Measurements from ENCODE around the gene MACROD2. TPM values are rescaled to one million over a fixed set of nuclear protein-coding genes. Genes with fewer than 3 reads are reported as not detected.

MACROD2 gene
- total RNA-seq, 4 donors from 2014 or later: 8.7 to 17.8 (median 10.8) TPM

GRCh38 chr20:14055127-14055742, 59.9 kb downstream of the MACROD2 start:
- 2 to 3% methylated on average over 4 of the region's 4 CpGs for WGBS, 2 donors
- Histone ChIP-seq H3K27ac (no peak overlapping the region), H3K9me3 (no peaks in the 10 kb centered on the region), H3K4me1 (no peaks in the 10 kb centered on the region), H3K27me3 (no peaks in the 10 kb centered on the region), H3K4me3 (replicated peaks in 1 of 3) (no peak overlapping the region), H3K36me3 (no peaks in the 10 kb centered on the region)
- intact Hi-C loops (cut with DNase I): loop anchor here (5.0 kb wide), 1 partner anchor 233 kb away; no protein-coding TSS in a partner anchor
- TF ChIP-seq CTCF (IDR thresholded peaks at IDR 0.05): peak; percentile 9 to 70 (median 52)
- no peak for TF ChIP-seq POLR2A (IDR thresholded peaks at IDR 0.05)
- DNase-seq: no peak

GRCh38 chr20:14062171-14062570, 66.9 kb downstream of the MACROD2 start:
- H3K36me3 ChIP-seq: no peaks in the 10 kb centered on the region
- WGBS, 2 donors: 94 to 97% methylated on average over 2 of the region's 2 CpGs
- H3K4me1 ChIP-seq: no peaks in the 10 kb centered on the region
- no peaks in the 10 kb centered on the region for H3K27me3 ChIP-seq
- H3K4me3 ChIP-seq (replicated peaks in 1 of 3): no peak overlapping the region
- no peak overlapping the region for H3K27ac ChIP-seq
- no peak for TF ChIP-seq CTCF (IDR thresholded peaks at IDR 0.05)
- no peak for TF ChIP-seq POLR2A (IDR thresholded peaks at IDR 0.05)
- H3K9me3 ChIP-seq: no peaks in the 10 kb centered on the region
- intact Hi-C loops (cut with DNase I): no loop called here
- no peak for DNase-seq

GRCh38 chr20:14062786-14063185, 67.5 kb downstream of the MACROD2 start:
- TF ChIP-seq POLR2A (IDR thresholded peaks at IDR 0.05): no peak
- TF ChIP-seq CTCF (IDR thresholded peaks at IDR 0.05): no peak
- H3K27me3 ChIP-seq: no peaks in the 10 kb centered on the region
- H3K36me3 ChIP-seq: no peaks in the 10 kb centered on the region
- WGBS, 2 donors: 37% methylated on average over 1 of the region's 1 CpG
- intact Hi-C loops (cut with DNase I): no loop called here
- no peaks in the 10 kb centered on the region for H3K9me3 ChIP-seq
- H3K27ac ChIP-seq: no peak overlapping the region
- no peak overlapping the region for H3K4me3 ChIP-seq (replicated peaks in 1 of 3)
- no peak for DNase-seq
- no peaks in the 10 kb centered on the region for H3K4me1 ChIP-seq

- WGBS, 2 donors: 90 to 93% methylated on average over 3 of the region's 3 CpGs
- H3K4me3 ChIP-seq (replicated peaks in 1 of 3): no peak overlapping the region
- H3K27me3 ChIP-seq: no peaks in the 10 kb centered on the region
These were observed 69.0 kb downstream of the MACROD2 start for GRCh38 chr20:14064333-14064732.

More at GRCh38 chr20:14064333-14064732, 69.0 kb downstream of the MACROD2 start:
- H3K27ac ChIP-seq: no peak overlapping the region
- H3K9me3 ChIP-seq: no peaks in the 10 kb centered on the region
- no peak for DNase-seq
- TF ChIP-seq POLR2A (IDR thresholded peaks at IDR 0.05) (no peak), CTCF (IDR thresholded peaks at IDR 0.05) (no peak)
- intact Hi-C loops (cut with DNase I): no loop called here
- no peaks in the 10 kb centered on the region for H3K36me3 ChIP-seq
- H3K4me1 ChIP-seq: no peaks in the 10 kb centered on the region
